Activated T-cell treated with anti-CD3 and anti-CD28 coated beads for 1 hour (primary cell): Measurements from ENCODE around the gene NUB1.

ENCODE experiments used
- DNase-seq: peaks from one replicate; pipeline ENCODE4 v3.0.0-alpha.2; 2020; ENCODE audit warnings: low read depth

NUB1 gene

DNA sequence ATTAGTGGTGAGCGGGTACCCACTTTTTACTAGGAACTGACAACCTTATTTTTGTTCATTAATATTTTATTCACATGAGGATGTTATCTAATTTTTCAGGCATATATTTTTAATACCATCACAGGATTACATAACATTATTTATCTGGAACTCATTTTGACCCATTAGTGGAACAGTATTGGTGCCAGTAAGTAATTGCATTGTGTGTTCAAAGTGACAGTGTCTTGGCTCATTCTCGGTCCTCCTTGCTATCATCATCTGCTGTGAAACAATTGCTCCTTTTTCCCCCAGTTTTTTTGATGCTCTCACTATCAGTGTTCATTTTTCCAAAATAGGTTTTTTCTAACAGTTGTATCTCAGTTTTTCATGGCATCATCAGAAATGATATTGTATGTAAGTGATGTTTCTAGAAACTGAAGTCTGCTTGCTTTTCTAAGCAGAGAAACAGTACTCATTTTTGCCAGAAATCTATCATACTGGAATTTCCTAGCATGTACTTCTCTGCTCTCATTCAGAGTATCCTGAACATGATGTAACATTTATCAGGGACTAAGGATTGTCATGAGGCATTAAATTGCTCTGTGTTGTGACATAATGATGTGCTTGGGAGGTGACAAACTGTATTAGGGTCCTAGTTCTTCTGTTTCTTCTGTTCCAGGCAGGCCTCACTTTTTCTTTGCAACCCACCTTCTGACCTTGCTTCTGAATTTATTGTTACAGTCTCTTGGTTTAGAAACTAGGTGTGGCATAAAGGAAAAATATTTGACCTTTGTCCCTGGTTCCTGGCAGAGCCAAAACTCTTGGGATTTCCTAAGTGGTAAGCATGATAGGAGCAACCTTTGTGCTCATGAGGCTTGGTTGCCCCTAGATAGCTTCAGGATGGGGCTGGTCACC lies 4.2 kb downstream of the NUB1 start:
- DNase-seq: no peak

DNA sequence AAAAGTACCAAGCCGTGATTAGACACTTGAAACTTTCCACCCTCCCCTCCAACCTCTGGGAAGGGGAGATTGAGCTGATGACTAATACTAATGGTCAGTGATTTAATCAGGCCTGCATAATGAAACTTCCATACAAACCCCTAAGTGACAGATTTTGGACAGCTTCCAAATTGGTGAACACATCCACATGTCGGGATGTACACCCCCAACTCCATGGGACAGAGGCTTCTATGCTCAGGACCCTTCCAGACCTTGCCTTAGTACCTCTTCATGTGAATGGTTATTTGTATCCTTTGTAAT lies 4.8 kb downstream of the NUB1 start:
- no peak for DNase-seq

DNA sequence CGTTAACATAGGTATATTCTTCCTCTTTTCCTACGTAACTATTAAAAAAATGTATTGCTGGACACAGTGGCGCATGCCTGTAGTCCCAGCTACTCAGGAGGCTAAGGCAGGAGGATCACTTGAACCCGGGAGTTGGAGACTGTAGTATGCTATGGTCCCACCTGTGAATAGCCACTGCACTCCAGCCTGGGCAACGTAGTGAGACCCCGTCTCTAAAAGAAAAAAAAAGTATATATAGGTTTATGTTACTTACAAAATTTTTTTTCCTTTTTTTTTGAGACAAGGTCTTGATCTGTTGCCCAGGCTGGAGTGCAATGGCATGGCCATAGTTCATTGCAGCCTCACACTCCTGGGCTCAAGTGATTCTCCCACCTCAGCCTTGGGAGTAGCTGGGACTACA lies 5.6 kb downstream of the NUB1 start:
- no peak for DNase-seq

DNA sequence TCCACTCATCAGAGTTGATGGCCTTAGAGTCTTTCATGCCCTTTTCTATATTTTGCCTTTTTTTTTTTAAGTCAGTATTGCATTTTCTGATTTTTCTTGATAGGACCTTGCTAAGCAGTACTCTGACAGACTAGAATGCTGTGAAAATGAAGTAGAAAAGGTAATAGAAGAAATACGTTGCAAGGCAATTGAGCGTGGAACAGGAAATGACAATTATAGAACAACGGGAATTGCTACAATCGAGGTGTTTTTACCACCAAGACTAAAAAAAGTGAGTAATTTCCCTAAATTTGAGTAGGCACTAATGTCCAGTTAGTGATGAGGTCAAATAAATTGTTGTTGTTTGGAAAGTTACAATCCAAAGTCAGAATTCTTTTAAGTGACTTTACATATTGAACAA lies 7.4 kb downstream of the NUB1 start:
- no peak for DNase-seq

DNA sequence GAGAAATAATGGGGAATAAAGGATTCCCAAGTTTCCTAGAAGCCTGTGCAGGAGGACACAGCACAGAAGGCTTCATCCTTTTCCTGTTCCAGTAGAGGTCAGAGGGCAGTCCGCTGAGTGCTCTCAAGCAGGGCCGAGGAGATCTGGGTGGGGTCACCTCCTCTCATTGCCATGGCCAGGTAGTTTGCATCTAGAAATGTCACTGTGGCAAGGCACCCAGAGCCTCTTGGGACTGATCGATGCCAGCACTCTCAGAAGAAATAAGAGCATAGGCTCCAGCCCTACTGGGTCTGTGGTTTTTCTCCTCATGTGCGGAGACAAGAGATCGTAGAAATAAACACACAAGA lies 7.9 kb downstream of the NUB1 start:
- no peak for DNase-seq

DNA sequence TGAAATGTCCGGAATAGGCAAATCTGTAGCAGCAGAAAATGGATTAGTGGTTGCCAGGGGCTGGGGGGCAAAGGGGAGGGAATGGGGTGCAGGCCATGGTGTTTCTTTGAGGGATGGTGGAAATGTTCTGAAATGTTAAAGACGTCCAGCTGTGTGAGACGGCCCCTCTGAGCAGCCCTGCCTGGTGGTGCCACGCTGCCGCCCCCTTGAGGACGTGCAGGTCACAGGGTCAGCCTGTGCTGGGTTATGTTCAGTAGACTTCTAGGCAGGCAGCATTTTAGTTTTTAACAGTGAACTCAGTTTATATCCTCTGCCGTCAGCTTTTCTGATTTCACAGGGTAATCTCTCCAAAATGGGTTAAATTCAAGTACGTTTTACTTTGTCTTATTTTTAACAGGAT lies 9.4 kb downstream of the NUB1 start:
- DNase-seq: no peak

DNA sequence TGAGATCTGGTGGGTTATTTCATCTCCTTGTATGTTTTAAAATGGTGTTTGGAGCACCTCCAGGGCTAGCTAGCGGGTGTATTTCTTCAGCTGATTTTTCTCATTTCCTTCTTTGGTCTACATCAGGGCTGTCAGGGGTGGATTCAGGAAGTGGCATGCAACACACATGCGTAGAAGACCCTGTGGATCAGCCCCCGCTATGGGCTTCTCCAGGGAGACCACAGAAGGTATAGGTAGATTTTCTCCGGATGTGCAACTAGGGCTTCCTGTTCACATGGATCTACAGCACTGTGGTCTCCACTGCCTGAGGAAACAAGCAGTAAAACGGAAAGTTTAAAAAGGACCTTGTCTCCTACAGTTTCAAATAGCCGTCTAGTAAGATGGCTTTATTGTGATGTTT lies 10.4 kb downstream of the NUB1 start:
- no peak for DNase-seq

DNA sequence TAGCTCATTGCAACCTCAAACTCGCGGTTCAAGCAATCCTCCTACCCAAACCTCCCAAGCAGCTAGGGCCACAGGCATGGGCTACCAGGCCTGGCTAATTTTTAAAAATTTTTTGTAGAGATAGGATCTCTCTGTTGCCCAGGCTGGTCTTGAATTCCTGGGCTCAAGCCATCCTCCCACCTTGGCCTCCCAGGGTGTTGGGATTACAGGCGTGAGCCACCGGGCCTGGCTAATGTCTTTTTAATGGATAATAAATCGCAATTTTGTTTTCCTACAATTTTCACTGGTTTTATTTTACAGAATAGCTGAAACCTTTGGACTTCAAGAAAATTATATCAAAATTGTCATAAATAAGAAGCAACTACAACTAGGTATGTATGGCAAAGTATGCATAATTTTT lies 10.9 kb downstream of the NUB1 start:
- no peak for DNase-seq

DNA sequence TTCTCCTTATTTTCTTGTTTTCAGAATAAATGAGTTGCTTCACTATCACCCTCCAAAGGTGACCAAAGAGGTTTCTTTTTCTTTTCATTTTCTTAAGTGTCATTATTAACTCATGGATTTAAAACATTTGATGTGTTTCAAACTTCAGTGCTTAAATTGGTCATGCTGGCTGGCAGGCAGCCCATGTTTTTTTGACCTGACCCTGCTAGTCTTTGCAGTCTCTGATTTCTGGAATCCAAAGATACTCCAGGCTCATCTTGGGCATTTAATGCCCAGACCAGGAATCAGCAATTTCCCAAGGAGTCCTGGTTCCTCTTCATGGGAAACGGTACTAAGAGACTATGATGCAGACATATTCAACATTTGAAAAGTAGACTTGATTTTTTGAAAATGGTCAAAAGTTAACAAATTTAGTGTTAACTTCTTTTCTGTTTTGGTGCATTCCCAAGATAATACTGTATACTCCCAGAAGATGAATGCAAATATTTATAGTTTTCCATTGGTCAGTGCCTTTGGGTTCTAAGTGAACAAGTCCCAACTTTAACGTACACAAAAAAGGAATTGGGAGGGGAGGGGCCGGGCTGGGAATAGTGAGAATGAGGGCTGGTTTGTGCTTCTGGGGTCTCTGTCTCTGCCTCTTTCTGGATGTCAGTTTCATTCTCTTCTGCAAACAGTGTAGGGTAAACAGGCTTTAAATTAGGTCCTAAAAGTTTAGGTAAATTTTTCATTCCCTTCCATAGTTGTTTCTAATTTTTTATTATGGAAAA lies 19.8 kb downstream of the NUB1 start:
- no peak for DNase-seq

DNA sequence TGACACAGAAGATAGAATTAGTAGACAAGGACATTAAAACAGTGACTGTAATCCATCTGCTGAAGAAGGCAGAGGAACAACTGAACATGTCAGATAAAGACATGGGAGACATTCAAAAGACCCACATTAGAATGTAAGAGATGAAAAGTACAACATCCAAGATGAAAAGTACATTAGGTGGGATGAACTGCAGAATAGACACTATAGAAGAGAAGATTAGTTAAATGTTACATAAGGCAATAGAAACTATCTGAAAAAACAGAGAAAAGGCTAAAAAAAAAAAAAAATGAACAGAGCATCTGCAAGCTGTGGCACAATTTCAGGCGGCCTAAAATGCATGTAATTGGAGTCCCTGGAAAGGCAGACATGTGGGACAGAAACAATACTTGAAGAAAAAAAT lies 21.6 kb downstream of the NUB1 start:
- no peak for DNase-seq

DNA sequence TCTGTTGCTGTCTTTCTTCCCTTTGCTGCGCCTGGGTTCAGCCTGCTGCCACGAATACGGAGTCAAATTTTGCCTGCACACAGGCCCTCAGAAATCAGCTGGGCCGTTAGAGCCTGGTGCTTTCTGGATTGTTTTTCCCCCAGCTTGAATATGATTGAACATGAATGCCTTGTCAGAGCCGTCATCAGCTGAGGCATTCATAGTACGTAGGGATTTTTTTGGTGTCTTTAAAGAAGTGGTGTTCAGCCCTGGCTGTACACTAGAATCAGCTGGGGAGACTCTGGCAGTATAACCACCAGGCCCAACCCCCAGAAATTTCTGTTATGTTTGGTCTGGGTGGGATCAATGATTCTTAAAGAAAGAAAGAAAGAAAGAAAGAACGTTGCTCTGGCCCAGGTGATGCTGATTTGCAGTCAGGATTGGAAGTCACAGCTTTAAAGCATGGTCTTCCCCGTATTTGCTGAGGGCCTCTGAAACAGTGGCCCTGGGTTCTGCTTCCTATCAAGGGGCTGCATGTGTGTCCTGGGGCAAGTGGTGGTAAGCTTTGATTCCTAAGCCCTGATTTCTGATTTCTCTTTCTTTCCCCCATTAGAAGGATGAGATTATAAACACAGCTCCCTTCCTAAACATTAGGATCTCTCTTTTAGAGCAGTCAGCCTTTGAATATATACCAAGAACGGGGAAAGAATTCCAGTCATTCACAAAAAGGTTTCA lies 24.7 kb downstream of the NUB1 start:
- no peak for DNase-seq

DNA sequence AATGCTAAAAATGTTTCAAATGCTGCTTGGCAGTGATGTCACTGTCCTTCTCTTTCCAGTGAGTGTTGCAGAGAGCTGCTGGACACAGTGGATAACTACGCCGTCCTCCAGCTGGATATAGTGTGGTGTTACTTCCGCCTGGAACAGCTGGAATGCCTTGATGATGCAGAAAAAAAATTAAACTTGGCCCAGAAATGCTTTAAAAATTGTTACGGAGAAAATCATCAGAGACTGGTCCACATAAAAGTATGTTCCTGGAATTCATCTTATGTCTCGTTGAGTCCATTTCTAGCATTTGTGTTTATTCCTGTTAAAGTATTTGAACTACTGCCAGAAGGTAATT lies 25.2 kb downstream of the NUB1 start:
- DNase-seq: no peak

DNA sequence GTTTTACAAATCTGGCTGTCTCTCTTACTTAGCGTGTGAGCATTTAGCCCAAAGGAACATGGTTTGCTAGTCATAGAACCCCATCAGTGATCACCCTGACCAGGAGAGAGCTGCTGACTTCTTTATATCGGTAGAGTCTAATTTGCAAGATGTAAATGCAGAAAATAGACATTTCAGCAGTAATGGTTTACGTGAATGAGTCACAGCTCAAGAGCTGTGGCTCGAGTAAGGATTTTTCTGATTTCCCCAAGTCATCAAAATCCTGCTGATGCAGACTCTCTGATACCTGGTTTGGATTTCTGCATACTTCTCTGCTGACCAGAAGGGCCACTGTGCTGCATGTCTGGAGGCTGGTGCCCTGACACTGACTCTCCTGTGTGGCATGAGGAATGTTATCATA lies 25.7 kb downstream of the NUB1 start:
- no peak for DNase-seq

DNA sequence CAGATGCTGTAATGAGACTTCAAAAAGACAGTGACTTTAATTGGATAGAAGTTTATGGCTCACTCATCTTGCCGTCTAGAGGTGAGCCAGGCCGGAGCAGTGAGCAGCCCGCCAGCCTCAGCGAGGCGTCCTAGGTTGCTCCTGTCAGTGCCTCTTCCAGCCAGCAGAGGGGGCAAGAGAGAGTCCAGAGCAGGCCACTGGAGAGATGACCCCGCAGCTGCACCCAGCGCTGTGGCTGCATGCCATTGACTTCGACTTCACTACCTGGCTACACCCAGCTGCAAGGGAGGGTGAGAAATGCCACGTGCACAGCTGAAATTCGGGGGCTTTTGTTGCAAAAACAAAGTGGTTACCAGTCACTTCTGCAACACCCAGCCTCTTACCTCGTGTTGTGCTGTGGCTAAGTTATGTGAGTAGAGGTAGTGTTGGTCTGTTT lies 26.5 kb downstream of the NUB1 start:
- peak; percentile 60 for DNase-seq

DNA sequence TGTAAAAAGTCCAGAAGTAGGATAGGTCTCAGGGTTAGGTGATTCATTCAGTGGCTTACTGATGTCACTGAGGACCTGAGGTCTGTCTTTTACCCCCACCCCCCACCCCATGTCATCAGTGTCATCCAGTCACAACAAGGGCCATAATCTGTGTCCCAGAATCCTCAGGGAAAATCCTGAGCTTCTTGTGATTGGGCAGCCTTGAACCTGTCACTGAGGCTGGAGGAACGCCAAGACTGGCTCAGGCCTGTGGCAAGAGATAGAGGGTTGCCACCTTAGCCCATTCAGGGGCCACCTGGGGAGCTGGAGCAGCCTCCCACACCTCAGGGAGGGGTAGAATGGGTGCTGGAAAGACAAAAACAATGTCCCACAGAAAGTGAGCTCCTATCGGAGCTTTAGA lies 29.7 kb downstream of the NUB1 start:
- no peak for DNase-seq

DNA sequence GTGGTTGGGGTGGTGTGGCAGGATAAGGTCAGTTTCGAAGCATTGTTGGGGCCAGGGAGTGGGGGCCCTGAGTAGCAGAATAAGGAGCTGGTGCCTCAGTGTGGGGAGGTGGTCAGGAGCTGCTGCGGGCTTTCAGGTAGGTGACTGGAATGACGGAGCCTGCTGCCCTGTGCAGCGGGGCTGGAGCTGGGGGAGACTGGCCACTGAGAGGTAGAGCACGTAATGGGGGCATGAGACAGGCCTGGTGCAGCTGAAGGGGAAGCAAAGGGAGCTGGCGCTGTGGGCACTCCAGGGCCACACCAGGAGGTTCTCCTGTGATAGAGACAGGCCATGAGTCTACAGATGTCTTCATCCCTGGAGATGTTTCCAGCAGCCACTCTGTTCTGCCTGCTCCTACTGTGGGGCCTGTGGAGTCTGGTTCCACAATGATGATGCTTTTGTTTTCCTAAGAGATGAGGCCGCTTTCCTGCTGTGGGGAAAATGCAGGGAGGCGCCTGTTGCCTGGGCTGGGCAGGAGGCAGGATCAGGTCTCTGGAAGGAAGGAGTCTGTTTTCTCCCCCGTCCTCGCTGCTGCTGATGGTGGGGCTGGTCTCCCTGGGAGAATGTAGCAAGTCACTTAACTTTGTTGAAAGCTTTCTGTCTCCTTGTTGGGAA lies 31.1 kb downstream of the NUB1 start:
- DNase-seq: no peak

DNA sequence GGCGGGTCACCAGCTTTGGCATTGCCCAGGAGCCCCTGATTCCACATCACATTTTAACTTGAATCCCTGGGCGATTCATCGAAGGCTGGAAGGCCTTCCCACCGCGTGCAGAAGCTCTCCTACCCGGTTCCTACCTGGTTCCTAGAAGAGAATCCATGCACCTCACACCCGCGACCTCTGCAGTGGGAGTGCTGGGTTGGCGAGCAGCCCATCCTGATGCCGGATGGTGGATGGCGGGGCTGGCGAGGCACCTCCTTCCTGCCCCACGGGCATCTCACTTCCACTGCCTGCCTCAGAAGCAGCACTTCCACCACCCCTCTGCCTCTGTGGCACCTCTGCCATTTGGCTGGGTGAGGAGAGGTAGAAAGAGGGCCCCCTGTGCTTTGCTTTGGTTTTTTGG lies 32.0 kb downstream of the NUB1 start:
- DNase-seq: no peak

DNA sequence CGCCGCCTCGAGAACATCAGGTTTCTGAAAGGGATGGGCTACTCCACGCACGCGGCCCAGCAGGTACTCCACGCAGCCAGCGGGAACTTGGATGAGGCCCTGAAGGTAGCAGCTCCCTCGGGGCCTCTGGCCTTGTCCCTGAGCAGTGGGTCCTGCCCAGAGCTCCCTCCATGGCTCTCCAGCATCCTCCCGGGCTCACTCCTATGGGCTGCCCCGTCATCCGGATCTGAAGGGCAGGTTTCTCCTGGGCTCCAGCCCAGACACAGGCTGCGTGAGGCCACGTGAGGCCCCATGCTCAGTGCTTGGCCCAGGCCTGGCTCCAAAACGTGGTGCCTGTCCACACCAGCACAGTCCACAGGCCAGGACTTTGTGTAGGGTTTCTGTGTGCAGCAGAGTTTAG lies 32.5 kb downstream of the NUB1 start:
- no peak for DNase-seq

DNA sequence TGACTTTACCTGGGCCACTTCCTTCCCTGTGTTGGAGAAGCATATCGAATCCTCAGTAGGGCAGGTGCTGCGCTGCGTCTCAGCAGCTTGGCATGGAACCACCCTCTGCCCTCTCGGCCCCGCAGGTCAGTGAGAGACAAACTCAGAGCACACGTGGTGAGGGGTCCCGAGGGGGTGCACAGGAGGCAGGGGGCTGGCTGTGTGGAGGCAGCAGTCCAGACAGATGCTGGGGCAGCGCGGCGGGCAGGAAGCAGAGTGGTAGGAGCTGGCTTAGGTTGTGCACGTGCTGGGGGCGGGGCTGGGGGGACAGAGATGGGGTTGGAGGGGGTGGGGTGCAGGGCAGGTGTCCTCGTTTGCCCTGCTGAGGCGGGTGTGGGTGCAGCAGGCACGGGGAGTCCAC lies 33.1 kb downstream of the NUB1 start:
- no peak for DNase-seq

DNA sequence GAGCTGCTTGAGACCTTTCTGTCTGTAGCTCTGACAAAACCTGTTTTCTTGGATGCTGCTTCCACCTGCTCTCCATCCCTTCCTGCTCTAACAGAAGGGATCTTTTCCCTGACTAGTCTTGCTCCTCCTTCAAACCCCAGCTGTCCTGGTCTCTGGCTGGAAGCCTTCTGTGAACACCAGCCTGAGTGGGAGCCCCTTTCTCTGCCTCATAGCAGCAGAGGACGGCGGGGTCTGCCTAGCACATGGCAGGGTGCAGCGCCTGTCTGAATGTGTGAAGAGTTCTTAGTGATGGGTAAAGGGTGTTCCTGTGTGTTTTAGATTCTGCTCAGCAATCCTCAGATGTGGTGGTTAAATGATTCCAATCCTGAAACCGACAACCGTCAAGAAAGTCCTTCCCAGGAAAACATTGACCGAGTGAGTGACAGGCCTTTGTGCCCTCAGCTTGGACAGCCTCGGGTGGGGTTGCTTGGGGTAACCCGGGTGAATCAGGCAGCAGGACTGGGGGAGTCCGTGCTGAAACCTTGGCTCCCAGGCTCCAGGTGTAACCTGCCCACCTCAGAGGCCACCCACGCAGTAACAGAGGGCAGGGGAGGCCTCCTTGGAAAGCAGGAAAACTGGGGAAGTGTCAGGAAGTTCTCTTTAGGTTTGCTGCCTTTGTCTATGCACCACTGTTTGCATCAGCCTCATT lies 34.1 kb downstream of the NUB1 start:
- DNase-seq: no peak

DNA sequence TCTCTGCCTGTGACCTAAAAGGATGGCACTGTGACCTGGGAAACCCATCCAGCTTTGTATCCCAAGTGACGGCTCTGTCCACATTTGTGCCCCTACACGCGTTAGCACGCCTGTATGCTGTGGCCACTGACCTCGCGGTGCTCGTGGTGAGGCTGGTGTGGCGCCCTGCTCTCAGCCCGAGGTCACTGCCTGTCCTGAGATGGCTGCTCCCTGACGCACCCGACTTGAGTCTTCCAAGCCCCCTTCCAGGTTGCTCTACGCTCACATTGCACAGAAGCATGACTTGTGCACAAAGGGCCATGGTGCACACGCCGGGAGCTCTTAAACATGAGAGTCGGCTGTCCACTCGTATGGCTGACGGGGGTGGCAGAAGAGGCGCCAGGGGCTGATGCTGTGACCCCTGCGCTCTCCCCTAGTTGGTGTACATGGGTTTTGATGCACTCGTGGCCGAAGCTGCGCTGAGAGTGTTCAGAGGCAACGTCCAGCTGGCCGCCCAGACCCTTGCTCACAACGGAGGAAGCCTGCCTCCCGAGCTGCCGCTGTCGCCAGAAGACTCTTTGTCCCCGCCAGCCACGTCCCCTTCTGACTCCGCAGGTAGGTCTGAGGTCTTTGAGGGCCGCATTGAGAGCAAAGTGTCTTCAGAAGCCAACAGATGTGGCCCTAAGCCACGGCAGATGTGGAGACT lies 34.7 kb downstream of the NUB1 start:
- DNase-seq: no peak

DNA sequence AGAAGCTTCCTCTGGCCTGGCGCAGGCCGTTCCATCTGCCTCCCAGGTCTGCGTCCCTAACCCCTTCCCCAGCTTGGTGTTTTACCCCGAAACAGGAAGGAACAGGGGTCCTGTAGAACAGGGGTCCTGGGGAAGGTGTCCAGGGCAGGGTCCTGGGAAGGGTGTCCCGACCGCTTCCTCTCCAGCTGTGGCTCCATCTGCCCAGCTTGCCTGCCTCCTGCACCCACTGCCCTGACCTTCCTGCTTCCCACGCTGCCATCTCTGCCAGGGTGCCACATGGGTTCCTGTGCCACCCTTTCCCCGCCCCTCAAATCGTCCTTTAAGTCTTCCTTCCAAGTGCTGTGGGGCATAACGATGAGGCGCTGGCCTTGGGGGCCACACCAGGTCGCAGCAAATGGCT lies 35.8 kb downstream of the NUB1 start:
- DNase-seq: no peak
